HepG2 (cell line): Measurements from ENCODE around the gene SLC6A17.

Source experiments
- ASH2L ChIP-seq: fragments of 300-600, 200-600 bp; sonication (generic); IDR thresholded peaks from 2 replicates; pipeline ENCODE4 v1.7.0; 2017; ENCODE audit warnings: low read depth, mild to moderate bottlenecking, moderate library complexity, mixed read lengths, low read length; ENCODE audit not compliant: insufficient read length
- BCL3 ChIP-seq: sonication (generic); formaldehyde crosslinking; IDR thresholded peaks from 2 replicates; pipeline ENCODE4 v1.5.1; 2020; ENCODE audit warnings: mild to moderate bottlenecking, missing genetic modification reagents, moderate library complexity
- NR2F1 ChIP-seq, 2 experiments: fragments of 450-650 bp in 1 of 2; formaldehyde crosslinking in 1 of 2; IDR thresholded peaks; 2 replicates each; pipeline versions ENCODE4 v1.5.0 to v1.6.1; 2016 to 2020; ENCODE audit warnings: mild to moderate bottlenecking in 1 of 2, missing compliant biosample characterization in 1 of 2, missing genetic modification reagents in 1 of 2, moderate library complexity in 1 of 2
- POLR2AphosphoS2 ChIP-seq: IDR thresholded peaks from 2 replicates; pipeline ENCODE4 v1.6.1; 2011; ENCODE audit warnings: low read depth, low read length, improper control_type of control experiment
- POLR2AphosphoS5 ChIP-seq: IDR thresholded peaks from 2 replicates; pipeline ENCODE4 v1.6.1; 2012; ENCODE audit warnings: low read depth, low read length
- SMC3 ChIP-seq: IDR thresholded peaks from 2 replicates; pipeline ENCODE4 v1.6.1; 2011; ENCODE audit warnings: low read length, improper control_type of control experiment
- USF2 ChIP-seq, 2 experiments: sonication (generic) in 1 of 2; formaldehyde crosslinking in 1 of 2; IDR thresholded peaks; 2 replicates each; pipeline versions ENCODE4 v1.5.1 to v1.6.1; 2011 to 2020; ENCODE audit warnings: borderline replicate concordance in 1 of 2, low read depth in 1 of 2, low read length in 1 of 2, mild to moderate bottlenecking in 1 of 2, missing genetic modification reagents in 1 of 2, moderate library complexity in 1 of 2
- ZNF841 ChIP-seq: sonication (generic); formaldehyde crosslinking; IDR thresholded peaks from 2 replicates; pipeline ENCODE4 v1.8.1; 2023; ENCODE audit warnings: missing genetic modification reagents, borderline replicate concordance
- ZZZ3 ChIP-seq: sonication (generic); formaldehyde crosslinking; IDR thresholded peaks from 2 replicates; pipeline ENCODE4 v1.4.0; 2020; ENCODE audit warnings: missing genetic modification reagents, mild to moderate bottlenecking, borderline replicate concordance

GRCh38 chr1:110225212-110225611 lies 74.9 kb downstream of the SLC6A17 start:
- TF ChIP-seq ZNF841 (CRISPR knock-in tag), result no peak
- no peak for TF ChIP-seq BCL3 (CRISPR knock-in tag)
- TF ChIP-seq USF2 (IDR thresholded peaks at IDR 0.05; ENCODE audit: low read depth, low read length), result no peak
- TF ChIP-seq USF2 (CRISPR knock-in tag; IDR thresholded peaks at IDR 0.05; ENCODE audit: borderline replicate concordance), result no peak
- TF ChIP-seq ASH2L, result no peak
- TF ChIP-seq NR2F1 (CRISPR knock-in tag; IDR thresholded peaks at IDR 0.05), result no peak
- TF ChIP-seq SMC3, result no peak
- no peak for TF ChIP-seq POLR2AphosphoS5
- TF ChIP-seq POLR2AphosphoS2, result no peak
- TF ChIP-seq ZZZ3, result no peak
